ENCODE measurements around the gene ASPA.
"Not testable (repeated sequence)": the region's sequence is repeated elsewhere in the genome, so short reads cannot be mapped to it uniquely, and the experiment has no call there.

The ASPA gene

DNA sequence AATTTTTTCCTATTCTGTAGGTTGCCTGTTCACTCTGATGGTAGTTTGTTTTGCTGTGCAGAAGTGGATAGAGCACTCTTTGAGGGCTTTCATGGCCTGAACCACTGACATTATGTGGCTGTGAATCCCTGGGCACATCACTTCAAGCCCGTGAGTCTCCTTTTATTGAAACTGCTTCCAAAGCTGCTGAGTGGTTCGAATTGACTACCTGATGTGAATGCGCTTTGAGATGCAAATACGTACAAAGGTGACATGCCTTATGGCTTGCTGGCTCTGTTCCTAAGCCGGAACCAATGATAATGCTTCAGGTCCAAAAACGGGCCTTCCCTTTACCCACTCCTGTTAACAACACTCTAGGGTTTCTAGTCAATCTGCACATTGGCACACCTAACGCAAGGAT, 34.3 kb downstream of the ASPA start:
- no peak for DNase-seq

- peak; percentile 21 for DNase-seq
Measured at GRCh38 chr17:3511852-3512504, 36.2 kb downstream of the ASPA start.

- DNase-seq: peak; percentile 64
Measured at GRCh38 chr17:3512505-3513171, 36.8 kb downstream of the ASPA start.

- peak; percentile 24 for DNase-seq
Measured at GRCh38 chr17:3513305-3514035, 37.7 kb downstream of the ASPA start.

- not testable (repeated sequence) for DNase-seq
Measured at GRCh38 chr17:3514167-3514566, 38.4 kb downstream of the ASPA start.

DNA sequence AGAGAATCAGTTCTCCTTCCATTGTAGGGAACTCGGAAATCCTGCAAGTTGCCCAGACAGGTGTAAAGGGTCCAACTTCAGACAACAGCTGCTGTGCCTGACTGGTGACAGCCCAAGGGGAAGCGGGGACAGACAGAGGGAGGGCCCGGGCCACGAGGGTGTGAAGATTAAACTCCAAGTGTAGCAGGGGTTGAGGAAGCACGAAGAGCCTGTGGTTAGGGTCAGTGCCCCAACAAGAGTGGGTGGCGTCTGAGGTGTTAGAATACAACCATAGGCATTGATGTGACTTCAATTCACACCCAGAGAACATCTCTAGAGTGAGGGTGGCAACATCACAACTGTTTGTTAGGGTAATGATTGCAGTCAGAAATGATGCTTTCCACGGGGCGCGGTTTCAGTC, 39.1 kb downstream of the ASPA start:
- DNase-seq: no peak

DNA sequence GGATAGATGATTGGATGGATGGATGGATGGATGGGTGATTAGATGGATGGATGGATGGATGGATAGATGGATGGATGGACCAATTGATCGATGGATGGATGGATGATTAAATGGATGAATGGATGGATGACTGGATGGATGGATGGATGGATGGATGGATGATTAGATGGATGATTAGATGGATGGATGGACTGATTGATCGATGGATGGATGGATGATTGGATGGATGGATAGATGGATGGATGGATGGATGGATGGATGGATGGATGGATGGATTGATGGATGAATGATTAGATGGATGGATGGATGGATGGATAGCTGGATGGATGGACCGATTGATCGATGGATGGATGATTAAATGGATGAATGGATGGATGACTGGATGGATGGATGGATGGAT, 43.7 kb downstream of the ASPA start:
- not testable (repeated sequence) for DNase-seq

- no peak for DNase-seq
Measured at GRCh38 chr17:3524024-3524423, 48.2 kb downstream of the ASPA start.

DNA sequence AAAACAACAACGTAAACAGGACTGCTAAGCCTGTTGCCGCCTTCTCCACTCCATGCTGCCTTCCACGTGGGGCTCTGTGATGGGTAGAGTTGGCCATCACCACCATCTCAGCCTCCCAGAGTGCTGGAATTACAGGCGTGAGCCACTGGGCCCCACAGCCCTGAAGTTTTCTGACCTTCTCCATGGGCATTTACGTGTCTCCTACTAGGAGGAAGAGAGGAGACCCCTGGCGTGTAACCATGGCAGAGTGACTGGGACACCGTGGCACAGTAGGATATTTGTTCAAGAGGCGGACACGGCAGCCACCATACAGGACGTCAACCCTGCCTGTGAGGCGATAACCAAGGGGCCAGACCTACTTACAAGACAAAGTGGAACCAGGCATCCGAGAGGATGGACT, 50.7 kb downstream of the ASPA start:
- DNase-seq: no peak

- no peak for DNase-seq
Measured at GRCh38 chr17:3526971-3527370, 51.2 kb downstream of the ASPA start.

DNA sequence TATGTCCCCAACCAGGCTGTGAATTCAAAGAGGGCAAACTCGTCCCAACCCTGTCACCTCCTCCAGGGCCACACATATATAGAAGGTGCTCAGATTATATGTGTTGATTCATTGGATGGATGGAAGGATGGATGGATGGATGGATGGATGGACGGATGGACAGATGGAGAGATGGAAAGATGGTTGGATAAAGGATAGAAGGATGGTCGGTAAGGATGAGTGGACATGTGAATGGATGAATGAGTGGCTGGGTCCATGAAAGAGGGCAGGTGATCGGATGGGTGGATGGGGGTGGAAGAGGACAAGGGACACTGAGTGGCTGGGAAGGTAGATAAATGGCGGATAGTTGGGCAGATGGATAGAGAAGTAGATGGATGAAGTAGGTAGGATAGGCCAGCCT, 51.7 kb downstream of the ASPA start:
- no peak for DNase-seq

DNA sequence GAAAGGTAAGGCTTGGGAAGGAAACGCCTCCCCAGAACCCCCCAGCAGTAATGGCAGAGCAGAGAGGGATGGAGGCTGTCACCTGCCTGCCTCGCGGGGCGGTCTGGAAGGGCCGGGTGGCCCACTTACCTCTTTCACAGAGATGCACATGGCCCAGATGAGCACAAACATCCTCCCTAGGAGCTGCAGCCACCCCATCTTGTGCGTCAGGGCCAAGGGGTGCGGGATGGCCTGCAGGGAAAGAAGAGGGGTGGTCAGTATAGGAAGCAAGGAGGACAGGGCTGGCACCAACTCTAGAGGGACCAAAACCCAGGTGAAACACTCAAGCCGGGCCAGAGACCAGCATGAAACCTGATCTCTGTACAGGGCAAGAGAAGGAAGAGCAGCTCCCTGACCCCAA, 52.1 kb downstream of the ASPA start:
- DNase-seq: no peak

GRCh38 chr17:3528403-3528851, 52.6 kb downstream of the ASPA start:
- DNase-seq: no peak

DNA sequence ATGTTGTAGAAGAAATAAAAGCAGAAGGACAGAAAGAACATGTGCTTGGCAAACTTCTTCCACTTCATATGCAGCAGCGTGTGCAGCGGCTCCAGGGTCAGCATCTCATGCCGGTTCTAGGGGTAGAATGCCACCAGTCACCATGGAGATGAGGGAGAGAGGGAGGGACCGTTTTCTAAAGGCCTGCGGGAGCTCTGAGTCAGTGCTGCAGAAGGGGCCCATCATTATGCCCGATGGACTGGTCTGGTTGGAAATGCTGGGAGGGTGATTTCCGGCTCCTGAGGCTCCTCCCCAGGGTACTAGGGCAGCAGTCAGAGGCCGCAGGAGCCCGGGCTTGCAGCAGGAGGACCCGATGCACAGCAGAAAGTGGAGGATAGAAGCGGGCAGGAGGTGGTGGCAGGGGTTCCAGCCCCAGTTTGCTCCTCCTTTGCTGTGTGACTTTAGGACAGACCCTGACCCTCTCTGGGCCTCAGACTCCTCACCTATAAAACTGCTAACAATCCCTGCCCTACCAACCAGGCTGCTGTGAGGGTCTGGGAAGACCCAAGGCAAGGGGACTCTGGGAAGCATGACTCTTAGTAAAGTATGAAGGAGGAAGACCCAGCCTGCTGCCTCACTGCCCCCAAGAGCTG, 53.2 kb downstream of the ASPA start:
- DNase-seq: no peak

DNA sequence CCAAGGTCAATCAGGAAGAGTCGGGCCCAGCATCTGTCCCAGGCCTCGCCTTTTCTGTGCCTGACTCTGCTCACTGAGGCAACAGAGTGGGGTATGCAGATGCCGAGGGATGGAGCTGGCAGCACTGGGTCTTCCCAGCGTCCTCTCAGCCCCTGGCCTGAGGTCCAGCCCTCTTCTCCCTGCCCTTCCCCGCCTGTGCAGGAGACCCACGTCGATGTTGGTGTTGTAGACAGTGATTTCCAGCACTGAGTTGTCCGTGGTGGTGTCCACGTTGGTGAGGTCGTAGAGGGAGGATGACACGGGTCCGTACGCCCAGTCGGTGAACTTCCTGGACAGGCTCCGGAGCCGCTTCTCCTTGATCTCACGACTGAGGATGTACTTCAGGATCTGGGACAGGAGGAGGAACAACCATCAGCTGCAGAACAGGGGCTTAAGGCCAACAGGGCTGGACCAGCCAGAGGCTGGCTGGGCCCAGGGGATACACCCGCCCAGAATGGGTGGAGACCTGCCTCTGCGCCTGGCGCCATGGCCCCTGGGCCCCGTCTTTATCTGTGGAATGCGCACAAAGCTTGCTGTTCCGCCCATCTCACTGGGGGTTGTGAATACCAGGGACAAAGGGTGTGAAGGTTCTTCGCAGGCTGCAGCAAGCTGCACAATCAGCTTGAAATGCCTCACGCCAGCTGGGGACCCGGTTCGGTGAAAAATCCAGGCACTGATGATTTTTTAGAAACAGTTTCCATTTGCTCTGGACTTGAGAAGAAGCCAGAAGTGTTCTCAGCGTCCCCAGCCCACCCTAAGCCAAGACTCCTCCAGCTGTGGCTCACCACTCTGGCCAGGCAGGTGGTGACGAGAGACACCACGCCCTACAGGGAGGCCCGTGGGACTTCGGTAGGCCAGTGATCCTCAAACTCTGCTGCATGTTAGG, 54.3 kb downstream of the ASPA start:
- no peak for DNase-seq

- DNase-seq: no peak
Measured at GRCh38 chr17:3531266-3532101, 55.7 kb downstream of the ASPA start.

DNA sequence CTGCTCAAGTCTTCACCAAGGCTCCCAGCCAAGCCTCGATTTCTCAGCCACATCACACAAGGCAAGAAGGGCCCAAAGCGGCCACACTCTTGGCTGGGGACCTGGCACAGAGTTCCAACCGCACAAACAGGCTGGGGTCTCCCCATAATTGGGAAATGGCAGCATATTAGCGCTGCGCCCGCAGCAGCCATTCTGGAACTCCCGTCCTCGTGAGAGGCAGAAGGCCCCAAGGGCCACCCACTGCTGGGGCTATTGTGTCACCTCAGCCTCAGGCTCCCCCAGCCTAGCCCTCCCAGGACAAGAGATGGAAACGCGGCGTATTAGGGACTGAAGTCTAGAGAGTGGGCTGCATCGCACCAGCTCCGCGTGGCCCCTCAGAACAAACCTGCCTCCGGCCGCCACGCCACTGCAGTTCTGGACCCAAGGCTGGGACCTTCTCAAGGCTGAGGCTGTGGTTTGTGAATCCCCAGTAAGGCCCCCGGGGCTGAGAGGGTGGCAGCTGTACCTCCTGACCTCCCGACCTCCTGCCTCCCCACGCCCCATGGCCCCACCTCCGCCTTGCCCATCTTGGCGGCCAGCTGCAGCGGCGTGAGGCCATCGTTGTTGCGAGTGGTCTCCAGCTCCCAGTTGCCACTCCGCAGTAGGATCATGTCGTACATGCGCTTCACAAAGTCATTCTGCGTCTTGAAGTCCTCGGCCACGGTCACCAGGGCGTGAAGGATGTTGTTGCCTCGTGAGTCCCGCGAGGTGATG, 56.5 kb downstream of the ASPA start:
- no peak for DNase-seq

DNA sequence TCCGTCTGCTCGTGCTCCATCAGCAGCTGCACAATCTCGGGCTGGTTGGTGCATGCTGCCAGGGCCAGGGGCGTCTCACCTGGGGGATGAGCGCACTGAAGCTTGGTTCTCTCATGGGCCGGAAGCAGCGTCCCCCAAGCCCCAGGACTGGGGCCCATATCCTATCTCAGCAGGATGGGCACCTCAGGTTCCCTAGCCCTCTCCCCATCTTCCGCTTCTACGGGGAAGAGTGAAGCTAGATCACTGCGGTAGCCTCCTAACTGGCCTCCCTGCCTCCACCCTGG, 57.0 kb downstream of the ASPA start:
- no peak for DNase-seq

- DNase-seq: no peak
Measured at GRCh38 chr17:3533752-3534151, 58.0 kb downstream of the ASPA start.

- DNase-seq: peak; percentile 40
Measured at GRCh38 chr17:3534881-3535252, 59.1 kb downstream of the ASPA start.
